K562 (cell line): ENCODE results near the gene IRF2BP1. TPM values are rescaled to one million over a fixed set of nuclear protein-coding genes. Genes with fewer than 3 reads are reported as not detected.

Source experiments
- BDP1 ChIP-seq: IDR thresholded peaks from 3 replicates; pipeline ENCODE4 v1.6.1; 2011; ENCODE audit not compliant: insufficient read length, insufficient read depth
- DEAF1 ChIP-seq: fragments of 450-650 bp; formaldehyde crosslinking; IDR thresholded peaks from 2 replicates; pipeline ENCODE4 v1.4.0; 2020; ENCODE audit warnings: mild to moderate bottlenecking, moderate library complexity
- EHMT2 ChIP-seq: fragments of 450-650 bp; IDR thresholded peaks from 2 replicates; pipeline ENCODE4 v1.6.1; 2018; ENCODE audit warnings: antibody characterized with exemption
- EZH2 ChIP-seq: IDR thresholded peaks from 2 replicates; pipeline ENCODE4 v1.6.1; 2012; ENCODE audit warnings: low read depth, mild to moderate bottlenecking, inconsistent platforms, low read length, borderline replicate concordance
- FUS ChIP-seq: fragments of 200-400 bp; formaldehyde crosslinking; optimal IDR thresholded peaks from 2 replicates; pipeline ENCODE3; 2017; ENCODE audit warnings: low read depth, low read length
- HDAC1 ChIP-seq, 2 experiments: fragments of 450-650 bp; IDR thresholded peaks; 2 replicates each; pipeline ENCODE4 v1.6.1; 2016 to 2017; ENCODE audit warnings: inconsistent platforms in 1 of 2, mild to moderate bottlenecking in 1 of 2, moderate library complexity in 1 of 2
- NCOA1 ChIP-seq: fragments of 450-650 bp; IDR thresholded peaks from 2 replicates; pipeline ENCODE4 v1.6.1; 2016; ENCODE audit warnings: low read depth
- PCBP1 ChIP-seq: fragments of 200-400 bp; formaldehyde crosslinking; IDR thresholded peaks from 2 replicates; pipeline ENCODE4 v1.6.1; 2018; ENCODE audit warnings: mild to moderate bottlenecking, low read depth, low read length; ENCODE audit not compliant: poor library complexity, severe bottlenecking
- POLR3G ChIP-seq: IDR thresholded peaks from 2 replicates; pipeline ENCODE4 v1.6.1; 2011; ENCODE audit not compliant: insufficient read length, insufficient replicate concordance; ENCODE audit errors: extremely low read depth
- RHOXF2B ChIP-seq: fragments of 250-450 bp; sonication (Bioruptor Pico); conservative IDR thresholded peaks from 2 replicates; pipeline ENCODE4 v1.5.1; 2021
- SAFB ChIP-seq: fragments of 200-400 bp; formaldehyde crosslinking; IDR thresholded peaks from 2 replicates; pipeline ENCODE4 v1.6.1; 2017; ENCODE audit warnings: low read depth, low read length, borderline replicate concordance
- SRSF1 ChIP-seq: fragments of 200-400 bp; formaldehyde crosslinking; IDR thresholded peaks from 2 replicates; pipeline ENCODE4 v1.6.1; 2017; ENCODE audit warnings: mild to moderate bottlenecking, low read depth, low read length, moderate library complexity
- XRCC3 ChIP-seq: fragments of 450-650 bp; IDR thresholded peaks from 2 replicates; pipeline ENCODE4 v1.6.1; 2017; ENCODE audit warnings: mild to moderate bottlenecking, moderate library complexity
- ZNF143 ChIP-seq: sonication (generic); formaldehyde crosslinking; IDR thresholded peaks from 2 replicates; pipeline ENCODE4 v1.9.0; 2022; ENCODE audit warnings: mild to moderate bottlenecking, missing genetic modification reagents
- ZNF174 ChIP-seq: fragments of 250-450 bp; sonication (Bioruptor Pico); IDR thresholded peaks from 2 replicates; pipeline ENCODE4 v1.4.0; 2020; ENCODE audit warnings: mild to moderate bottlenecking
- ZNF347 ChIP-seq: fragments of 450-650 bp; formaldehyde crosslinking; IDR thresholded peaks from 2 replicates; pipeline ENCODE4 v1.4.0; 2020; ENCODE audit warnings: low read depth, mild to moderate bottlenecking, moderate library complexity
- ZNF696 ChIP-seq: fragments of 250-450 bp; sonication (Bioruptor Pico); conservative IDR thresholded peaks from 2 replicates; pipeline ENCODE4 v1.4.0; 2020; ENCODE audit warnings: mild to moderate bottlenecking, moderate library complexity
- polyA plus RNA-seq, 8 experiments: library from polyadenylated mRNA; depleted of rRNA in 4 of 8; stranded (reverse) in 5 of 8; unstranded in 3 of 8; fragments of >200 nt; fragmentation: Nextera tagmentation in 2 of 8; fragmentation: Illumina TruSeq in 1 of 8; extraction: Ambion mirVana in 2 of 8; extraction: Trizol in 1 of 8; gene quantifications; 2 replicates each; pipeline versions ENCODE4 v1.2.1 to v1.2.3, GENCODE V29; 2011 to 2014; ENCODE audit warnings: inconsistent platforms in 1 of 8, missing spikeins in 1 of 8
- total RNA-seq, 7 experiments: library from RNA; depleted of rRNA in 6 of 7; stranded (reverse); fragments of >200 nt in 6 of 7; fragmentation: Illumina TruSeq in 2 of 7; extraction: Trizol in 2 of 7; gene quantifications; 2 replicates each; pipeline versions ENCODE4 v1.2.1 to v1.2.3, GENCODE V29; 2011 to 2021; ENCODE audit warnings: low replicate concordance in 1 of 7
- TF ChIP-seq, protein P1 (sequence below): fragments of 250-450 bp; sonication (Bioruptor Pico); IDR thresholded peaks from 2 replicates; pipeline ENCODE4 v1.9.0; 2021; ENCODE audit warnings: mild to moderate bottlenecking, inconsistent platforms
- TF ChIP-seq, protein P2 (sequence below): sonication (generic); formaldehyde crosslinking; IDR thresholded peaks from 2 replicates; pipeline ENCODE4 v1.8.0; 2022; ENCODE audit warnings: mild to moderate bottlenecking, missing genetic modification reagents, borderline replicate concordance
- TF ChIP-seq, protein P3 (sequence below): IDR thresholded peaks from 2 replicates; pipeline ENCODE4 v1.6.1; 2011; ENCODE audit not compliant: insufficient read length; ENCODE audit errors: extremely low read depth

Gene IRF2BP1
- total and polyA plus RNA-seq, 9 of the 15 experiments (the other 6 are each of a cell fraction or from before 2014, with no cell fraction given): 0.61 to 35.9 (median 3.5) TPM

DNA sequence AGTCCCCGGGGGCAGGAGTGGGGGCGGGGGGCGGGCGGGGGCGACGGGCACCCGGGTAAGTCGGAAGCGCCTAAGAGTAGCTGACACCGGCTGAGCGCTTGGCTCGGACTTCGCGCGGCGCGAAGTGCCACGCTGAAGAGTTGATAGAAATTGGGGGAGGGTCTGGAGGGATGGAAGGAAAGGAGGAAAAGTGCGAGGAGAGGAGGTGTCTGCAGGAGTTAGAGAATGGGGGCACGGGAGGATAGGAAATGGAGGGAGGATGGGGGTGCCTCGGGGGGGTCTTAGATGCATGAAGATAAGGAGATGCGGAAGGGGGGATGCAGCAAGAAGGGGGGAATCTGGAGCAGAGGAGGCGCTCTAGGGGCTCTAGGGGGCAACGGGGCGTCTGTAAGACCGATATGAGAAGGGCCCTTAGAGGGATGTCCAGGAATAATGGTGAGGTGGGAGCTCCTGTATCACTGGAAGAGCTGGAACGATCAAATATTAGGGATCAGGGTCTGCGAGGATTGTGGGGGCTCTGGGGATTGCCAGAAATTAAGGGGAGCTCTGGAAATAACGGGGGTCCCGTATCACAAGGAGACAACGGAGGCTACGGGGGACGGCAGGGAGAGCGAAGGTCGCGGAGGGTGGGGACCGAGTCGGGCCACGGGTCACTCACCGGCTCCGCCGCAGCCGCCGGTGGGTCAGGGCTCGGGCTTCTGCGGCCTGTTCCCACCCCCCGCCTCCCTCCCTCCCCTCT, 16.1 kb upstream of the IRF2BP1 start, which contains the start of gene MYPOP (continued):
- TF ChIP-seq, protein P1, sequence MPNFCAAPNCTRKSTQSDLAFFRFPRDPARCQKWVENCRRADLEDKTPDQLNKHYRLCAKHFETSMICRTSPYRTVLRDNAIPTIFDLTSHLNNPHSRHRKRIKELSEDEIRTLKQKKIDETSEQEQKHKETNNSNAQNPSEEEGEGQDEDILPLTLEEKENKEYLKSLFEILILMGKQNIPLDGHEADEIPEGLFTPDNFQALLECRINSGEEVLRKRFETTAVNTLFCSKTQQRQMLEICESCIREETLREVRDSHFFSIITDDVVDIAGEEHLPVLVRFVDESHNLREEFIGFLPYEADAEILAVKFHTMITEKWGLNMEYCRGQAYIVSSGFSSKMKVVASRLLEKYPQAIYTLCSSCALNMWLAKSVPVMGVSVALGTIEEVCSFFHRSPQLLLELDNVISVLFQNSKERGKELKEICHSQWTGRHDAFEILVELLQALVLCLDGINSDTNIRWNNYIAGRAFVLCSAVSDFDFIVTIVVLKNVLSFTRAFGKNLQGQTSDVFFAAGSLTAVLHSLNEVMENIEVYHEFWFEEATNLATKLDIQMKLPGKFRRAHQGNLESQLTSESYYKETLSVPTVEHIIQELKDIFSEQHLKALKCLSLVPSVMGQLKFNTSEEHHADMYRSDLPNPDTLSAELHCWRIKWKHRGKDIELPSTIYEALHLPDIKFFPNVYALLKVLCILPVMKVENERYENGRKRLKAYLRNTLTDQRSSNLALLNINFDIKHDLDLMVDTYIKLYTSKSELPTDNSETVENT (CRISPR knock-in tag): no peak
- no peak for TF ChIP-seq FUS
- TF ChIP-seq, protein P2, sequence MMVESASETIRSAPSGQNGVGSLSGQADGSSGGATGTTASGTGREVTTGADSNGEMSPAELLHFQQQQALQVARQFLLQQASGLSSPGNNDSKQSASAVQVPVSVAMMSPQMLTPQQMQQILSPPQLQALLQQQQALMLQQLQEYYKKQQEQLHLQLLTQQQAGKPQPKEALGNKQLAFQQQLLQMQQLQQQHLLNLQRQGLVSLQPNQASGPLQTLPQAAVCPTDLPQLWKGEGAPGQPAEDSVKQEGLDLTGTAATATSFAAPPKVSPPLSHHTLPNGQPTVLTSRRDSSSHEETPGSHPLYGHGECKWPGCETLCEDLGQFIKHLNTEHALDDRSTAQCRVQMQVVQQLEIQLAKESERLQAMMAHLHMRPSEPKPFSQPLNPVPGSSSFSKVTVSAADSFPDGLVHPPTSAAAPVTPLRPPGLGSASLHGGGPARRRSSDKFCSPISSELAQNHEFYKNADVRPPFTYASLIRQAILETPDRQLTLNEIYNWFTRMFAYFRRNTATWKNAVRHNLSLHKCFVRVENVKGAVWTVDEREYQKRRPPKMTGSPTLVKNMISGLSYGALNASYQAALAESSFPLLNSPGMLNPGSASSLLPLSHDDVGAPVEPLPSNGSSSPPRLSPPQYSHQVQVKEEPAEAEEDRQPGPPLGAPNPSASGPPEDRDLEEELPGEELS: no peak
- no peak for TF ChIP-seq SAFB
- no peak for TF ChIP-seq EZH2
- no peak for TF ChIP-seq SRSF1
- no peak for TF ChIP-seq ZNF143 (CRISPR knock-in tag)
- TF ChIP-seq BDP1: no peak
- no peak for TF ChIP-seq NCOA1
- TF ChIP-seq PCBP1: no peak
- TF ChIP-seq EHMT2: no peak
- TF ChIP-seq, protein P3, sequence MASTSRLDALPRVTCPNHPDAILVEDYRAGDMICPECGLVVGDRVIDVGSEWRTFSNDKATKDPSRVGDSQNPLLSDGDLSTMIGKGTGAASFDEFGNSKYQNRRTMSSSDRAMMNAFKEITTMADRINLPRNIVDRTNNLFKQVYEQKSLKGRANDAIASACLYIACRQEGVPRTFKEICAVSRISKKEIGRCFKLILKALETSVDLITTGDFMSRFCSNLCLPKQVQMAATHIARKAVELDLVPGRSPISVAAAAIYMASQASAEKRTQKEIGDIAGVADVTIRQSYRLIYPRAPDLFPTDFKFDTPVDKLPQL: no peak
- 0 out of 4 replicates have a peak, but pooled peaks of 1 of the 2 experiments have one; percentile 31 for TF ChIP-seq HDAC1 (IDR thresholded peaks at IDR 0.05)
- no peak for TF ChIP-seq DEAF1 (CRISPR knock-in tag)
- no peak for TF ChIP-seq ZNF696
- TF ChIP-seq ZNF174: no peak
- no peak for TF ChIP-seq POLR3G
- no peak for TF ChIP-seq RHOXF2B (CRISPR knock-in tag)
- TF ChIP-seq ZNF347 (CRISPR knock-in tag): no peak
- no peak for TF ChIP-seq XRCC3
